Activated naive CD8-positive, alpha-beta T cell treated with anti-CD3 and anti-CD28 coated beads, Interleukin-2, amount 50 U/mL, for 16 hours (primary cell): Measurements from ENCODE around the gene RNU4-1.
"Not testable (repeated sequence)": the region's sequence is repeated elsewhere in the genome, so short reads cannot be mapped to it uniquely, and the experiment has no call there.

ENCODE experiments used
- DNase-seq: peaks from one replicate; pipeline ENCODE4 v3.0.0-alpha.2; 2020; ENCODE audit warnings: low read depth, low spot score

Gene RNU4-1

DNA sequence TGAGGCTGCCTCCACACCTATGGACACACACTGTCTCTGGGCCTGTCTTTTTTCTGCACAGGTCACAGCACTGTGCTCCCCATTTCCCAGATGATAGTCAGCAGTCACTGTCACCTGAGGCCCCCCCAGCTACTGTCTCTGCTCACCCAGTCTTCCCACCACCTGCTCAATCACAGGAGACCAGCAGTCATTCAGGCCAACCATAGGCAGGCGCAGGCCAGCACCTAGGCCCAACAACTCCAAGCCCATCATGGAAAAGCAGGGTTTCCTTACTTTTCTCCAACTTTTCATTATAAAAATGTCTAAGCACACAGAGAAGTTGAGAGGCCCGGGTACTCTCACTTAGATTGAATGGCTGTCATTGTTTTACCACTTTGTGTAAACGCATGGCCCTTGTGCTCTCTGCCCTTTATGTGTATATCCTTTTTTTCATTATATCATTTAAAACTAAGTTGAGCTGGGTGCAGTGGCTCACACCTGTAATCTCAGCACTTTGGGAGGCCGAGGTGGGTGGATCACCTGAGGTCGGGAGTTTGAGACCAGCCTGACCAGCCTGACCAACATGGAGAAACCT lies 34.6 kb downstream of the RNU4-1 start:
- no peak for DNase-seq

DNA sequence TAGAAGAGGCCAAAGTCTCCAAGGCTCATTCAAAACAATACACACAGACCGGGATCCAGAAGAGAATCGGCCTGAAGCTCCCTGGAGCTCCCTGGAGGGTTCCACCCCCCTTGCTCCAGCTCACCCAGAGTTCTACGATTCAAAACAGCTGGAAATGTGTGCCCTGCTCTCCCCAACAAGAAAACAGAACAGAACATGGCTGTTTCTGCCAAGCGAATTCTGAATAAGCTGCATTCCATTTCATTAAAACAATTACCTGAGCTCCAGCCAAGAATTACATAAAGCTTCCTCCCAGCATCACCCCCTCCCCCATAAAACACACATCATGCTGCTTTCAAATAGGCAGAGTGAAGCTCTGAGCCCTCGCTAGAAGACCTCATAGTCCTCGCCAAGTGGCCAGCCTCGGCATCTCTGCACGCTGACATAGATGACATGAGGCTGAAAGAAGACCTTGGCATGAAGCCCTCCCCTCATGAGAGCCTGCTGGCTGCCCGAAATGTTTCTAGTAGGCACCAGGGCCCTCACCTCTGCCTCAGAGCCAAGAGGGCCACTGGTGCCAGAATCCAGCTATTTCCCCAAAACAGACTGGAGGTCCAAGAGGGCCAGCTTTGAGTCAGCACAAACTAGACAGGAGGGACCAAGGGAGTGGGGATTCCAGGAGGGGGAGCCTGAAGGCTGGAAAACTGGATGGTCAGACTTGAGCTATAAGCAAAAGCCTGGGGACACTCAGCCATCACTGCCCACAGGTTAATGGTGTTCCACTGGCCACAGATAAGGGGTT lies 35.8 kb downstream of the RNU4-1 start:
- no peak for DNase-seq

DNA sequence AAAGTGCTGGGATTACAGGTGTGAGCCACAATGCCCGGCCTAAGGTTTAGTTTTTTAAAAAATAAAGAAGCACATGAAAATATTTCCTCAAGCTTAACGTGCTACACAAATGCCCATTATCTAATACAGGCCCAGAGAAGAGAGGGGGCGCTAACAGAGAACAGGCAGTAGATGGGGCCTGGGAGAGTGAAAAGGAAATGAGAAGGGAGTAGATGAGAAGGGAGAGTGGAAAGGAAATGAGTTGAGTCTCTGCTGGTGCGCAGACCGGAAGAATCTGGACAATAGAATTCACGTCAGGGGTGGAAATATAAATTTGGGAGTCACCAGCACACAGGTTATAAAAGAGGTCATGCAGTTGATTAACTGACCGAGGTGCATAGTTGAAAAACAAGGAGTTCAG lies 38.2 kb downstream of the RNU4-1 start:
- DNase-seq, result no peak

DNA sequence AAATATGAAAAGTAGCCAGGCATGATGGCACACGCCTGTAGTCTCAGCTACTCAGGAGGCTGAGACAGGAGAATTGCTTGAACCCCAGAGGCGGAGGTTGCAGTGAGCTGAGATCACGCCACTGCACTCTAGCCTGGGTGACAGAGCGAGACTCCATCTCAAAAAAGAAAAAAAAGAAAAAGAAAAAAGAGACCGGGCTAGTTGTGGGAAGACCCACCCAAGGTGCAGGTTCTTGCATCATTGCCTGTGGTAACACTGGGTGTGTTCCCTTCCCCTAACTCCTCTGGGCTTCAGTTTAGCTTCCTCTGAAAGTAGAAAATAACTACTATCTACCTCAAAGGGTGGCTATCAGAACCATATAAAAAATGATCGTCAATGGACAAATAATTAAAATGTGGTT lies 39.7 kb downstream of the RNU4-1 start:
- not testable (repeated sequence) for DNase-seq

DNA sequence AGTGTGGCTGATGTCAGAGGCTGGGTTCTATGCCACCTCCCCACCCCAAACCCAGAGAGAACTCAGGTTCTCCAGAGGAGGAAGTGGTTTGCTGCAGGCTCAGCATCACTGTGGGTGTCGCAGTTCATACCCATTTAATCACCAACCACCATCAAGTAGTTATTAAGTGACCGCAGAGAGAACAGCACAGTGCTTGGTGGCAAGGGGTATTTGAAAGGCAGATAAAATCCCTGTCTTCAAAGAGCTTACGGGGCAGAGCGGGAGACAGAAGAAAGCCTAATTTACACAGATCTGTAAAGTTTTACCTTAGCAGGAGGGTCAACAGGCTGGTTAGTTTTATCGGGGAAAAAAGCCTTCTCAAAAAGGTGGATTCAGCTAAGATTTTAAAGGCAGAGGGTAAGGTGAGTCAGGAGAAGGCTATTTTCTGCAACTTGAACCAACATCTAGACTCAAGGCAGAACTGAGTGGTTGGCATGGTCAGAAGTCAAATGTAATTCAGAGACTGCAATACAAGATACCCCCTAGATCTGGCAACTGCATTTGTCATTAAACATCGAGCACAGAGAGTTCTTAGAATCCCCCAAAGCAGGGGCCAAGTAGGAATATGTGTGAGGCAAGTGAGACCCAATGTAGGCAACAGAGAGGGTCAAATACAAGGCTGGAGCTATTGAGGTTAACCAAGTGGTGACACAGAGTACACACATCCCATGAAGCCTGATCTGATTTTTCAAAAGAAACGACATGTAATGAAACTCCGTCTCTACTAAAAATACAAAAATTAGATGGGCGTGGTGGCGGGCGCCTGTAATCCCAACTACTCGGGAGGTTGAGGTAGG lies 40.7 kb downstream of the RNU4-1 start:
- DNase-seq, result peak; percentile 25

DNA sequence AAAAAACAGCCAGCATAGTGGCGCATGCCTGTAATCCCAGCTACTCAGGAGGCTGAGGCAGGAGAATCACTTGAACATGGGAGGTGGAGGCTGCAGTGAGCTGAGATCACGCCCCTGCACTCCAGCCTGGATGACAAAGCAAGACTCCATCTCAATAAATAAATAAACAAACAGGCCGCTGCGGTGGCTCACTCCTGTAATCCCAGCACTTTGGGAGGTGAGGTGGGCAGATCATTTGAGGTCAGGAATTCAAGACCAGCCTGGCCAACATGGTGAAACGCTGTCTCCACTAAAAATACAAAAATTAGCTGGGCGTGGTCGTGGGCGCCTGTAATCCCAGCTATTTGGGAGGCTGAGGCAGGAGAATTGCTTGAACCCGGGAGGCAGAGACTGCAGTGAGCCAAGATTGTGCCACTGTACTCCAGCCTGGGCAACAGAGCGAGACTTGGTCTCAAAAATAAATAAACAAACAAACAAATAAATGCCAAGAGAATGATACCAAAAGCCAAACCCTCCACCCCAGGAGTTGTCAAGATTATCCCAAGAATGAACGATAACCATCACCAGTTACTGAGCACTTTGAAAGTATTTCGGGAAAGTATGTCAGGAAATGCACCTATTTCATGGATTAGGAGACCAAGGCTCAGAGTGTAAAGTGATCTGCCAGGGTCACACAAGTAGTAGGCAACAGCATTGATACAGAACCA lies 41.5 kb downstream of the RNU4-1 start:
- not testable (repeated sequence) for DNase-seq

DNA sequence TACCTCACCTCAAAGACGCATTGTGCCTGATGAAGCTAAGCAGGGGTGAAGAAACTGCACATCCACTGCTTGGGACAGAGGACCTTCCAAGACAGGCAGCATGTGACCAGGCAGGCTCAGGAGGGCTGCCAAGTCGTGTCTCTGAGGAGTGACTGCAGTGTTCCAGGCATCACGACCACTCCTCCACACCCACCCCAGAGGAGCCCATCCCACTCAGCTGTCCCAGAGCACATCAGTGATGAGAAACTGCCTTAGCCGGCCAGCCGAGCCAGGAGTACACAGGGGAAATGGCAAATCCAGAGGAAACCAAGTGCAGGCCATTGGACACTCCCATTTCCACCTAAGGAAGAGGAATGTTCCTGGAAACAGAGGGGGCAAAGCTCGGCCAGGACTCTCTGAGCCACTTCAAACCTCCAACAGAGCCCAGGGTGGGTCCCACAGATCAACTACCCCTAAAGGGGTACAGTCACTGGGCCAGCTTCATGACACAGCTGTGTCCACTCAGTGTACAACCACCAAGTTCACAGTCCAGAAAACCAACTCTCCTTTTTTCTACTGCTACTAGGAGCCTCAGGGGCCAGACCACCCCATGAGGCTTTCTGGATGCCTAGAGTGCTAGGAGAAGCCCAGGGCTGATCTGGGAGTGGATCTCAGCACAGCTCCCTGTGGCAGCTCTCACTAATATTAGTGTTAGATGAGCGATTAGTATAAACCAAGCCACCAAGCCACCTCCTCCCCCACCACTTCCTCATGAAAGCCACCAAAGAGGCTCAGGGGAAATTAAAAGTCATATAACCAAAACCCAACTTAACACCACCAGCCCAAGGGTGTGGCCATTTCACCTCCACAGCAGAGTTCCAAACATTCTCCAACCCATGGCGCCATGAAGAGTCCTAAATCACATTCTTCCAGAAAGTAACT lies 42.9 kb downstream of the RNU4-1 start:
- DNase-seq, result no peak

DNA sequence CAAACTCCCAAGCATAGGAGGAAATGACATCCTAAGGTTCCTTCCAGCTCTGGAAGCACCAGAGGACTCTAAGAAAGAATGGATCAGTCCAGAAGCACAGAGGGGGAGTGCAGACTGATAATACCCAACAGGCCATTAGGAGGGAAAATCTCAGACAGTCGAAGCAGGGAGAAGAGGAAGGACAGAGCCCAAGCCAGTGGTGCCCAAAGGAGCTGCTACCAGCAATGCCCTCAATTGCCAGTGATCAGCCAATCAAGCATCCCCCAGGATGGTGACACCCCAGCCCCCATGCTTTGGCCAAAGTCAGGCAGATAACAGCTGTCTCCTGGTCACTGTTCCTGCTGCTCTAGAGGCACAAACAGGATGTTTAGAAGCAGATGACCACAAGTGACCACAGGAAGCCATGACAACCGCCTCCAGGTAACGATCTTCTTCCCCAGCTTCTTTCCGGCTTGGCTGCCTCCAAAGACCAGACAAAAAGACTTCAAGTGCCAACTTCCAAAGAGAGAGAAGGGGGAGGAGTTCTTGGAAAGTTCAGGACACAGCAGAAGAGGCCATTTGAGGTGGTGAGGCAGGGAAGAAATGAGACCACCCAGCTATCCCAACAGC lies 43.7 kb downstream of the RNU4-1 start:
- no peak for DNase-seq

DNA sequence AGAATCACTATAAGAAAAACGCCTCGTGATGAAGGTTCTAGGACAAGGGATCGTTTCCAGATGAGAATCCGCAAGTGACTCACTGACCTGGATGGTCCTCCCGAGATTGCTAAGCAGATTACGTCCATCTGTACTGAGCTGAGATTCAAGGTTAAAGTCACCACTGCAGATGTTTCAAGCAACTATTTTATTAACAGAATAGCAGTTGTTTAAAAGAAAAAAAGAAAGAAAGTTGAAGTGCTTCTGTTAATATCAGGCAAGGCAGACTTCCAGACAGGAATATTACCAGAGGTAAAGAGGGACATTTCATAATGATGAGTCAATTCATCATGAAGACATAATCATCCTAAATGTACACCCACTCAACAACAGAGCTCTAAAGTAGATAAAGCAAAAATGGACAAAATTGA lies 45.4 kb downstream of the RNU4-1 start:
- DNase-seq, result no peak

DNA sequence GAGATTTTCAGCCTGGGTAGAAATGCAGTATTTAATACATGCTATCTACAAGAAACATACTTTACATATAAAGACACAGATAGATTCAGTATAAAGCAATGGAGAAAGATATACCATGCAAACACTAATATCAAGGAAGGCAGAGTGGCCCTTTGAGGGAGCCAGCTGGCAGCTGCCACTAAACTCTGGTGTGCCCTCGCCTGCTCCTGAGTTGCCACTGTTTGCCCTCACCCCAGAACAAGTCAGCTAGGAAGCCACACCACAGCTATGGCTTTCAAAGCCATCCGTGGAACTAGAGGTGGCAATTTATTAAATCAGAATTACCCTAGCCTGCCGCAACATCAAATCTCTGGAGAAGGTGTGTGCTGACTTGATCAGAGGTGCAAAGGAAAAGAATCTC lies 45.9 kb downstream of the RNU4-1 start:
- DNase-seq, result no peak

DNA sequence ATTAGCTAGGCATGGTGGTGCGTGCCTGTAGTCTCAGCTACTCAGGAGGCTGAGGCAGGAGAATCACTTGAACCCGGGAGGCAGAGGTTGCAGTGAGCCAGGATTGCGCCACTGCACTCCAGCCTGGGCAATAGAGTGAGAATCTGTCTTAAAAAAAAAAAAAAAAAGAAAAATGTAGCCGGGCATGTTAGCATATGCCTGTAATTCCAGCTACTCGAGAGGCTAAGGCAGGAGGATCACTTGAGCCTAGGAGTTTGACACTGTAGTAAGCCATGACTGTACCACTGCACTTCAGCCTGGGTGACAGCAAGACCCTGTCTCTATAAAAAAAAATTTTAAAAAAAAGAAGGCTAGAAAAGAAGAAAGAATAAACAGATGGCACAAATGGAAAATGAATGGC lies 46.3 kb downstream of the RNU4-1 start:
- not testable (repeated sequence) for DNase-seq
